ENCODE measurements around the gene ADIG.
"Not testable (repeated sequence)": the region's sequence is repeated elsewhere in the genome, so short reads cannot be mapped to it uniquely, and the experiment has no call there.

Gene ADIG

DNA sequence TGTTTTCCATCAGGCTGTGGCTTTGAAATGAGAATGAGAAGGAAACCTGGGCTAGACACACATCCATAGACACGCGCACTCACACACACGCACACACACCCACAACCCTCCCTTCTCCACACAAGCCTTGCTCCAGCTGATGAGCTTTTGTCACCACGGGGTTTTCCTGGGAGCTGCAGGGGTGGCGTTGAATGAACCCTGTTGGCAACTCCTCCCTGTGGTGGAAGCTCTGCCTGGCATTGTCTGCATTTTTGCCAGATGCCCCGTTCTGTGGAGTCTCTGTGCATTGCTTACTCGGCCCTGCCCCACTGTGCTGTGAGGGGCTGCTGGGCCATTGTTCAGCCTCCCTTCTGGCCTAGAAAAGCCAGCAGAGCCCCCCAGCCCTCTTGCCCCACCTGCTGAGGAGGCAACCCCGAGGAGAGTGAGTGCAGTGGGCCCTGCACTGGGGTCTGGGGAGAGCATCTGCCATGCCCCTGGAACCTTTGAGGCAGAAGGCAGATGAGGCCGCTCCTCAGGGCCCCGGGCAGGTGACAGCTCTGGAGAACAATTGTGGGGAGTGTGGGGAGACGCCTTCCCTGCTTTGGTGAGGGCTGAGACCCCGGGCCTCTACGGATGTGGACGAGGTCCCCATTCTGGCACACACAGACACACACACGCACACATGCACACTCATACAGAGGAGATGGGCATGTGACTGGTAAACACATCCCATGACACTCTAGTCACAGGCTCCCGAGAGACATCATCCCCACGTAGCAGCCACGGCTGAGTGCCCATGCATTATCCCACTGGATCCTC lies 9.9 kb downstream of the ADIG start:
- TF ChIP-seq, protein P1, sequence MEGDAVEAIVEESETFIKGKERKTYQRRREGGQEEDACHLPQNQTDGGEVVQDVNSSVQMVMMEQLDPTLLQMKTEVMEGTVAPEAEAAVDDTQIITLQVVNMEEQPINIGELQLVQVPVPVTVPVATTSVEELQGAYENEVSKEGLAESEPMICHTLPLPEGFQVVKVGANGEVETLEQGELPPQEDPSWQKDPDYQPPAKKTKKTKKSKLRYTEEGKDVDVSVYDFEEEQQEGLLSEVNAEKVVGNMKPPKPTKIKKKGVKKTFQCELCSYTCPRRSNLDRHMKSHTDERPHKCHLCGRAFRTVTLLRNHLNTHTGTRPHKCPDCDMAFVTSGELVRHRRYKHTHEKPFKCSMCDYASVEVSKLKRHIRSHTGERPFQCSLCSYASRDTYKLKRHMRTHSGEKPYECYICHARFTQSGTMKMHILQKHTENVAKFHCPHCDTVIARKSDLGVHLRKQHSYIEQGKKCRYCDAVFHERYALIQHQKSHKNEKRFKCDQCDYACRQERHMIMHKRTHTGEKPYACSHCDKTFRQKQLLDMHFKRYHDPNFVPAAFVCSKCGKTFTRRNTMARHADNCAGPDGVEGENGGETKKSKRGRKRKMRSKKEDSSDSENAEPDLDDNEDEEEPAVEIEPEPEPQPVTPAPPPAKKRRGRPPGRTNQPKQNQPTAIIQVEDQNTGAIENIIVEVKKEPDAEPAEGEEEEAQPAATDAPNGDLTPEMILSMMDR (IDR thresholded peaks at IDR 0.05; ENCODE audit: low read depth, low read length), result no peak
- DNase-seq (ENCODE audit: extremely low read depth, low read depth), result no peak

DNA sequence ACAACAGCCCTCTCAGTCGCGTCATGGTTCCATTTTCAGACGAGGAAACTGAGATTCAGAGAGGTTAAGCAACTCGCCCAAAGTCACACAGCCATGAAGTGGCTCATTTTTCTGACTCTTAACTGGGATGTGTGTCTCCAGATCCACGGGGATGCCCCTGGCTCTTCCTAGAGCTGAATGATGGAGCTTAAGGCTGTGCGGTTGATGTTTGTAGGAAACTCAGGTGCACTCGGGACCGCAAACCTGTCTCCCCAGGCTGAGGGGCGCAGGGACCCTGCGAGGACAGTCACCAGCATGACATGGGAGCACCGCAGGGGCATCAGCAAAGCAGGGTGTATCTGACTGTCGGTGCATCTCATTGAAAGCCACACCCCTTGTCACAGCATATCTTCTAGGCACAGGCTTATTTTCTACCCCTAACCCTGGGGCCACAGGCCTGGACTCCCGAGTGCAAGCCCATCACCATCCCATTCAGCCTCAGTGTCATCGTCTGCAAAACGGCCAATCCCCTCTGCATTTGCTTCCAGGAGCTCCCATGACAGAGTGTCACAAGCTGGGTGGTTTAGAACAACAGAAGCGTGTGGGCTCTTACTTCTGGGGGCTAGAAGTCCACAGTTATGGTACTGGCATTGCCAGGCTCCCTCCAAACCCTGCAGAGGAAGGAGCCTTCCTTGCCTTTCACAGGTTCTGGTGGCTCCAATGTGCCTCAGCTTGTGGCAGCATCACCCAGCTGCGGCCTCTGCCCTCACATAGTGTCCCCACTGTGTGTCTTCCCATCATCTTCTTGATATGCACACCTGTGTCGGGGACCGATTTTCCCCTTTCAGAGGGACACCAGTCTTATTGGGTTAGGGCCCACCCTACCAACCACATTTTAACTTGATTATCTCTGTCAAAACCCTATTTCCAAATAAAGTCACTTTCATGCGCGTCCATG lies 10.7 kb downstream of the ADIG start:
- DNase-seq (ENCODE audit: extremely low read depth, low read depth), result no peak
- TF ChIP-seq, protein P1 (IDR thresholded peaks at IDR 0.05; ENCODE audit: low read depth, low read length), result no peak

DNA sequence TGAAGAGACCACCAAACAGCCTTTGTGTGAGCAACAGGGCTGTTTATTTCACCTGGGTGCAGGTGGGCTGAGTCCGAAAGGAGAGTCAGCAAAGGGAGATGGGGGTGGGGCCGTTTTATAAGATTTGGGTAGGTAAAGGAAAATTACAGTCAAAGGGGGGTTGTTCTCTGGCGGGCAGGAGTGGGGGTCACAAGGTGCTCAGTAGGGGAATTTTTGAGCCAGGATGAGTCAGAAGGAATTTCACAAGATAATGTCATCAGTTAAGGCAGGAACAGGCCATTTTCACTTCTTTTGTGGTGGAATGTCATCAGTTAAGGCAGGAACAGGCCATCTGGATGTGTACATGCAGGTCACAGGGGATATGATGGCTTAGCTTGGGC lies 11.4 kb downstream of the ADIG start:
- not testable (repeated sequence) for DNase-seq (ENCODE audit: extremely low read depth, low read depth)

DNA sequence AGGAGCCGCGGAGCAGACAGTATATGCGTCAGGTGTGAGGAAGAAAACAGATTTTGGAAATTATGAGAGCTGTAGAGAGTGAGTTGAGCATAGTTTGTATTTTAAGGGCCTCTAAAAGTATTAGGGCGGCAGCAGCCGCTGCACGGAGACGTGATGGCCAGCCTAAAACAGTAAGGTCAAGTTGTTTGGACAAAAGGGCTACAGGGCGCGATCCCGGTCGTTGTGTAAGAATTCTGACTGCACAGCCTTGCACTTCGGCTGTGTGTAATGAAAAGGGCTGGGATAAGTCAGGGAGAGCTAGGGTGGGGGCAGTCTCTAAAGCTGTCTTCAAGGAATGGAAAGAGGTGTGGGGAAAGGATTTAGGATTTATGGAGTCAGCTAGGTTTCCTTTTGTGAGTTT lies 13.3 kb downstream of the ADIG start:
- DNase-seq (ENCODE audit: extremely low read depth, low read depth), result not testable (repeated sequence)

DNA sequence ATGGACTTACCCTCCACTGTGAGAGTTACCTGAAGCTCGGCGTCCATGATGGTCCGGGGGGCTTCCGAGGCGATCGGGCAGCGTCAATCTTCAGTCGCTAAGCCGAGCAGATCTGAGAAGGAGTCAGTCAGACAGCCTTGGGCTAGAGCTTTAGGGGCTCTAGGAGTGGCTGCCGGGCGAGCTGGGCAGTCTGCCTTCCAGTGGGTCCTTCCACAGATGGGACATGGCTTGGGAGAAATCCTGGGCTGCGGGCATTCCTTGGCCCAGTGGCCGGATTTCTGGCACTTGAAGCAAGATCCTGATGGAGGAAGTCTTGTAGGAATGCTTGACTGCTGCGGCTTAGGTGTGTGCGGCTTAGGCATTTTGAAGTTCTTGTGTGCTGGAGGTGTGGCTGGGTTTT lies 14.9 kb downstream of the ADIG start:
- DNase-seq (ENCODE audit: extremely low read depth, low read depth), result not testable (repeated sequence)

DNA sequence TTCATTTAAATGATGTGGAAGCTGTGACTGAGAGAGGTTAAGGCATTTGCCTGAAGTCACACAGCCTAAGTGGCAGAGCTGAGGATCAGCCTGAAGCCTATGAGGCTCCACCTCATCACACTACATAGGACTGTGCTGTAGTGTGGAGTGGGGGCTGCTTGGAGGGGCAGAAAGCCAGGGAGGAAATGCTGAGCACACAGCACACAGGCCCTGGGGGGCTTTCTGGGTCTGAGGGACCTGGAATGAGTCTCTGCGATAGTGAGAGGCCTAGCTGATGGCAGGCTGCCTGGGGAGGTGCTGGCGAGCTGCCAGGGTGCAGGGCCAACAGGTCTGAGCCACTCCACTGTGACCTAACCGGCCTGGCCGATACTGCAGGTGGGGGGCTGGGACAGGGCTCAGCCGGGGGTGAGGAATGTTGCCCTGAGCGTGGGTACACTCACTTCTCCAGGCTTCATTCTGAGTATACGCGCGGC lies 18.4 kb downstream of the ADIG start:
- DNase-seq (ENCODE audit: extremely low read depth, low read depth), result no peak
- TF ChIP-seq, protein P1 (IDR thresholded peaks at IDR 0.05; ENCODE audit: low read depth, low read length), result no peak

DNA sequence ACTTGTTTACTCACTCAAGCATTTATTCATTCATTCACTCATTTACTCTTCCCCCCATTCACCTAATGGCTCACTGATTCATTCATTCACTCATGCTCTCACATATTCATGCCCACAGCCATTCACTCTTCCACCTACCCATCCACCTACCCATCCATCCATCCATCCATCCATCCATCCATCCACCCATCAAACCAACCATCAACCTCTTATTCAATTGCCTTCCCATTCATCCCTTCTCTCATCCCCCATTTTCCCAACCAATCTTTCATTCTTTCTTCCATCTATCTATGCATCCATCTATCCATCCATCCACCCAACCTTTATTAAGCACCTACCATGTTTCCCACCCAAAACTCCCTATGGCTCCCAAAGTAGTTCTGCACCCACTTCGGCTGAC lies 19.1 kb downstream of the ADIG start:
- TF ChIP-seq, protein P1 (IDR thresholded peaks at IDR 0.05; ENCODE audit: low read depth, low read length), result no peak
- DNase-seq (ENCODE audit: extremely low read depth, low read depth), result no peak

DNA sequence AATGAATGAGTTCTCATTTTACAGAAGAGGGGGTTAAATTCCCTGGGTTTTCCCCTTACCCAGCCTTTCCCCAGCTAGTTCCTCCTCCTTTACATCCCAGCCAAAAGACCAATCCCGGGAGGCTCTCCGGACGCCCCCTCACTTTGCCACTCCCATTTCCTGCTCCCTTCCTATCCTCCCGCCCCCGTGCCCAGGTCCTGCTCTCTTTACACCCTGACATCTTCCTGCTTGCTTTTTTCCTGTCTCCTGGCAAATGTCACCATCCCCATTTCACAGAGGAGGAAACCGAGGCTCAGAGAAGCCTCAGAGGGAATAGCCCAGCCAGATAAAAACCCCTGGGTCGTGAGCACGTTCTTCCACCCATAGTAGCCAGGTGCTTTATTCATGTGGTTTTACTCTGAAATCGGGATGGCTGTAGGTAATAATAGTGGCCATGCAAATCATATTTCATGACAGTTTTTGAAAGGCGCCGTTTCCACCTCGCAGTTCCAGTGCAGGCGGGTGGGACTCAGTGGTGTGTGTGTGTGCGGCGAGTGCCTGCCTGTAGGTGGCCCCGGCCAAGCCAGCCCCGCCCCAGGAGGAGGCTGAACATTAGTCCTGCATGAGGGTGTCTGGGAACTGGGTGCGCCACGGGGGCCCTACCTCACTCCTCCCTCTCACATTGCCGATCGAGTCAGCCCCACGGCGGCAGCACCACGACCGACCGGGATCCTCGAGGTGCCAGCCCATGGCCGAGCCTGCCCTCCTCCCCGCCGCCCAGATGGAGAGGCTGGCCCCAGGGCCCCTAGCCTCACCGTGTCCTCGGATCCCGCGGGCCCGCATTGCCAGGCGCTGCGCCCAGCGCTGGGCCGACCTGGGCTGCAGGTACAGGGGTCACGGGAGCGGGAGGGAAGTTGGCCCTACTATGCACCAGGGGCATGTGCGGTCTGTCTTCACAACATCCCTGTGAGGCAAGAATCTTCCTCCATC lies 20.5 kb downstream of the ADIG start, which contains the start of gene ARHGAP40:
Gene ARHGAP40 (plus strand): TSS at position 594 of the 969 bp plus-strand sequence.
- DNase-seq (ENCODE audit: extremely low read depth, low read depth), result no peak
- TF ChIP-seq, protein P1 (IDR thresholded peaks at IDR 0.05; ENCODE audit: low read depth, low read length), result no peak; the same call in 1 of the 2 replicates
